Prostate gland (tissue), 2 donors: ENCODE results near the gene FHIT.

Experiments used
- CTCF ChIP-seq, 4 experiments: fragments of 200-600 bp in 2 of 4; fragments of 450-650 bp in 2 of 4; sonication (generic) in 2 of 4; IDR thresholded peaks; 1 replicate in 3 of 4; 2 replicates in 1 of 4; pipeline ENCODE4 v1.5.1; 2016 to 2019; ENCODE audit warnings: antibody characterized with exemption in 4 of 4, mild to moderate bottlenecking in 2 of 4, moderate library complexity in 2 of 4
- POLR2A ChIP-seq: fragments of 450-650 bp; IDR thresholded peaks from one replicate; pipeline ENCODE4 v1.6.1; 2016; ENCODE audit warnings: antibody characterized with exemption, mild to moderate bottlenecking
- POLR2AphosphoS5 ChIP-seq: sonication (generic); formaldehyde crosslinking; IDR thresholded peaks from one replicate; pipeline ENCODE4 v1.6.1; 2017; ENCODE audit warnings: antibody characterized with exemption

DNA sequence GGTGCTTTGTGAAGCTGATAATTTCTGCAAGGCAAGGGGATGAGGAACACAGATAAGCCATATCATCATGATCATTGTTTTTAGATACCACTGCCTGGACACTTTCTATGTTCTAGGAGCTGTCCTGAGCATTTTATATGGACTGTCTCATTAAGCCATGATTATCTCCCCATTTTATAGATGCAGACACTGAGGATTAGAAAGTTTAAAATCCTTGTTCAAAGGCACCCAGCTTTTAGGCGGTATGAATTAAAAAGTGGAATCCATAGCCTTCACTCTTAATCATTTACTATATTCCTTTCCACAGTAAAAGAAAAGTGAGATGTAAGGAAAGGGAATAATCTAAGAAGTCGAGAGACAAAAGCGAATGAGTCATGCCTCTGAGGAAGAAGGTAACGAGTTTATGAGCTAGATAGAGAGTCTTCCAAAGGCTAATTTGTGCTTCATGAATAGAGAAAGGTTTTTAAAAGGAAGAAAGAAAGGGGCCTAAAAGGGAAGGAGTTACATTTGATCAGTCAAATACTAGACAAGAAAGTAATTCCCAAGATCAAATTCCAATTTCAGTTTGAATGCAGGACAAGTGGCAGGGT is 856.0 kb downstream of the FHIT start:
- no peak for TF ChIP-seq CTCF (IDR thresholded peaks at IDR 0.05)
- TF ChIP-seq POLR2AphosphoS5 = no peak
- TF ChIP-seq POLR2A = no peak
